ENCODE measurements around the gene HACE1. TPM values are rescaled to one million over a fixed set of nuclear protein-coding genes. Genes with fewer than 3 reads are reported as not detected.
"Not testable (repeated sequence)": the region's sequence is repeated elsewhere in the genome, so short reads cannot be mapped to it uniquely, and the experiment has no call there.

Gene HACE1
- total RNA-seq, 1 experiment from 2014 or later, result 17.4 TPM

GRCh38 chr6:104805335-104805734 lies 54.4 kb downstream of the HACE1 start:
- not testable (repeated sequence) for H3K27ac ChIP-seq; H3K36me3 ChIP-seq; H3K27me3 ChIP-seq (replicated peaks); H3K4me3 ChIP-seq; H3K4me1 ChIP-seq (replicated peaks); DNase-seq (ENCODE audit: low read depth in 1 of 2, low spot score in 2 of 2); H3K9me3 ChIP-seq (replicated peaks)

GRCh38 chr6:104799134-104799657 lies 60.5 kb downstream of the HACE1 start:
- Histone ChIP-seq H3K27me3 (replicated peaks) (no peaks in the 10 kb centered on the region), H3K4me3 (no peak overlapping the region), H3K4me1 (replicated peaks) (no peaks in the 10 kb centered on the region), H3K36me3 (peaks cover 6% of the 10 kb centered on the region), H3K9me3 (replicated peaks) (no peaks in the 10 kb centered on the region), H3K27ac (no peak overlapping the region)
- no peak for DNase-seq (ENCODE audit: low read depth in 1 of 2, low spot score in 2 of 2)

GRCh38 chr6:104796031-104796785 lies 63.5 kb downstream of the HACE1 start:
- no peak for DNase-seq (ENCODE audit: low read depth in 1 of 2, low spot score in 2 of 2)
- Histone ChIP-seq H3K4me3 (no peak overlapping the region), H3K27me3 (replicated peaks) (no peaks in the 10 kb centered on the region), H3K4me1 (replicated peaks) (no peaks in the 10 kb centered on the region), H3K9me3 (replicated peaks) (no peaks in the 10 kb centered on the region), H3K36me3 (peaks cover 6% of the 10 kb centered on the region), H3K27ac (no peak overlapping the region)

DNA sequence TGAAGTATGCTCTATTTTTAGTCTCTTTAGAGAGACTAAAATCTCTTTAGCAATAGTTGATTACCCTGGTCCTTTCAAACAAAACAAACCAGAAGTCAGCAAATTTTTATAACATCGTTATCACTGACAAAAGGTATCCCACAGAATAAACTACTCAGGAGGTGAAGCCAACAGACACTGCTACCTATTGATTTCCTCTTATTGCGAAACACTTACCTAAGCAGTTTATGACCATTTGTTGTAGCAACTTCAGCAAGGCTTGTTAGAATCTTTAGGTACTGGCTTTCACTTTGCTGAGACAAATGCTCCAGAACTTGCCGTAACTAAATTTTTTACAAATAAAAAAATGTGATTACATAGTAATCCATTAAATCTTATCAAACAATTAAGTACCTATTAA lies 64.4 kb downstream of the HACE1 start:
- H3K27ac ChIP-seq, result no peak overlapping the region

DNA sequence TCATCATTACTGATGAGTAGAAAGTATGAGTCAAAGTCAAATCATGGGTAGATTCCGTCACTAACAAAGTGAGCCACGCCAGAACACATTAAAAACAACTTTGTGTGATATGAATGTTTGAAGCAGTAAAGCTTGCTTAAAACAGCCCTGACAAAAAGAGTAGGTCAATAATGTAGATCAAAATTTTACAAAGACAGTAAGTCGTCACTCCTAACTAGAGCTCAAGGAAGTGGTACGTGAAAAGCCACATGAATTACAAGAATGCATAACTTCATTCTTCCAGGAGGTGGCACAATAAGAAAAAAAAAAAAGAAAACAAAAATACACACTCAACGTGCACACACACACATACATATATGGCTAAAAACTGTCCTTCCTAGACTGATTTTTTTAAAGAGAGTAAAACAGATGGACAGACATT lies 69.9 kb downstream of the HACE1 start:
- H3K9me3 ChIP-seq (replicated peaks), result no peaks in the 10 kb centered on the region
- no peaks in the 10 kb centered on the region for H3K27me3 ChIP-seq (replicated peaks)
- H3K4me3 ChIP-seq, result no peak overlapping the region
- peak overlapping the region; percentile 87 for H3K27ac ChIP-seq
- peak in 1 of 2 experiments; percentile 84 for DNase-seq (ENCODE audit: low read depth in 1 of 2, low spot score in 2 of 2)
- no peaks in the 10 kb centered on the region for H3K36me3 ChIP-seq
- H3K4me1 ChIP-seq (replicated peaks), result peaks cover 18% of the 10 kb centered on the region

More for the DNA sequence above, 64.4 kb downstream of the HACE1 start:
- Histone ChIP-seq H3K36me3 (peaks cover 6% of the 10 kb centered on the region), H3K4me1 (replicated peaks) (peaks cover 2% of the 10 kb centered on the region), H3K27me3 (replicated peaks) (no peaks in the 10 kb centered on the region), H3K9me3 (replicated peaks) (no peaks in the 10 kb centered on the region), H3K4me3 (no peak overlapping the region)
- no peak for DNase-seq (ENCODE audit: low read depth in 1 of 2, low spot score in 2 of 2)

DNA sequence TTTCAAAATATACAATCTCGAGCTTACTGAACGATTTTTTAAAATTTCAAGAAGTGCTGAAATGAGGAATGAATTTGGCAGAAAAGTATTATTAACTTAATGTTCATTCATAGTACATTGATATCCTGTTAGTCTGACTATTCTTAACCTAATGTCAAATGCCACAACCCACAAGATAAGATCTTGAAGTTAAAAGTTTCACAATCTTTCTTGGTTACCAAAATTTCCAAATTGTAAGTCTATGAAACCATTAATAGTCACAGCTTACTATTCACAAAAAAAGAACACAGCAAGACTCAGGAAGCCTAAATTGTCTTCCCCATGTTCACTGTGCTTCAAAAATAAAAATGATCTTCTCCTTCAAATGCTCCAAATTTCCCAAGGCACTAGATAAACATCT lies 71.3 kb downstream of the HACE1 start:
- Histone ChIP-seq H3K36me3 (no peaks in the 10 kb centered on the region), H3K4me1 (replicated peaks) (peaks cover 18% of the 10 kb centered on the region), H3K27ac (peak overlapping the region; percentile 87), H3K4me3 (no peak overlapping the region), H3K9me3 (replicated peaks) (no peaks in the 10 kb centered on the region), H3K27me3 (replicated peaks) (no peaks in the 10 kb centered on the region)
- DNase-seq (ENCODE audit: low read depth in 1 of 2, low spot score in 2 of 2), result no peak

- DNase-seq (ENCODE audit: low read depth in 1 of 2, low spot score in 2 of 2), result no peak
- Histone ChIP-seq H3K4me3 (no peak overlapping the region), H3K9me3 (replicated peaks) (no peaks in the 10 kb centered on the region), H3K4me1 (replicated peaks) (peaks cover 18% of the 10 kb centered on the region), H3K27ac (no peak overlapping the region), H3K36me3 (no peaks in the 10 kb centered on the region), H3K27me3 (replicated peaks) (no peaks in the 10 kb centered on the region)
These were observed 72.4 kb downstream of the HACE1 start for GRCh38 chr6:104787305-104787704.

GRCh38 chr6:104784884-104785283 lies 74.8 kb downstream of the HACE1 start:
- Histone ChIP-seq H3K27me3 (replicated peaks) (no peaks in the 10 kb centered on the region), H3K27ac (no peak overlapping the region), H3K9me3 (replicated peaks) (no peaks in the 10 kb centered on the region), H3K4me1 (replicated peaks) (peaks cover 16% of the 10 kb centered on the region), H3K4me3 (no peak overlapping the region), H3K36me3 (no peaks in the 10 kb centered on the region)
- peak in 1 of 2 experiments; percentile 20 for DNase-seq (ENCODE audit: low read depth in 1 of 2, low spot score in 2 of 2)

DNA sequence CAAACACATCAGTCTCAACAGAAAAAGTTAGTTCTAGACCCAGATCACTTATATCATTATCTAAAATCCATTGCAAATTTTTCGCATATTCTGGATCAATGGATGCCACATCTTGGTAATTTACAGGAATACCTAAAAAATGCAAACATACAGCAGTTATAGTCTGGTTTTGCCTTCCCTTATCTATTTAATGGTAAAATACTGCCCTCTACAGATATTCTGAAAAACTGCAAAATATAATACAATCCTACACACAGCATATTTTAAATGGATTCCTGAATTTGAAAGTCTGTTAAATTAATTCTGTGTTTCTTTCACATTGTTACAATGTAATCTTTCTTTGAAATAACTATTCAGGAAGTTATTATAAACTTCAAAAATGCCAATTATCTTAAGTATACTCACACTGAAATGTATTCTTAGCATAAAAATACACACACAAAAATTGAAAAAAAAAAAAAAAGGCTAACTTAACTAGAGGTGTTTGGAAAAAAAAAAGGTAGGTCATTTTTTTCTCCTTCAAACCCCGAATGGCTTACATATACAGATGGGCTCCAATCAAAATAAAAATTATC lies 88.4 kb downstream of the HACE1 start:
- Histone ChIP-seq H3K4me1 (replicated peaks) (no peaks in the 10 kb centered on the region), H3K36me3 (no peaks in the 10 kb centered on the region), H3K9me3 (replicated peaks) (no peaks in the 10 kb centered on the region), H3K4me3 (no peak overlapping the region), H3K27me3 (replicated peaks) (no peaks in the 10 kb centered on the region), H3K27ac (no peak overlapping the region)
- peak in 1 of 2 experiments; percentile 29 for DNase-seq (ENCODE audit: low read depth in 1 of 2, low spot score in 2 of 2)

DNA sequence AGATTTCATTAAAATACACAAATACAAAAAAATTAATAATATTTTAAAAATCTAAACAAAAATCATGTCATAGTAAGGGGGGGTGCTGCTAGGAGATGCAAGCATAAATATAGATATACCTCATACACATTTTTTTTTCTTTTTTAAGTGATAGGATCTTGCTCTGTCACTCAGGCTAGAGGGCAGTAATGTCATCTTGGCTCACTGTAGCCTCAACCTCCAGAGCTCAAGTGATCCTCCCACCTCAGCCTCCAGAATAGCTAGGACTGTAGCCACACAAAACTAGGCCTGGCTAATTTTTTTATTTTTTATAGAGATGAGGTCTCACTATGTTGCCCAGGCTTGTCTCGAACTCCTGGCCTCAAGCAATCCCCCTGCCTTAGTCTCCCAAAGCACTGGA lies 90.8 kb downstream of the HACE1 start:
- Histone ChIP-seq H3K4me1 (replicated peaks) (no peaks in the 10 kb centered on the region), H3K36me3 (no peaks in the 10 kb centered on the region), H3K4me3 (no peak overlapping the region), H3K27me3 (replicated peaks) (no peaks in the 10 kb centered on the region), H3K27ac (no peak overlapping the region), H3K9me3 (replicated peaks) (no peaks in the 10 kb centered on the region)
- DNase-seq (ENCODE audit: low read depth in 1 of 2, low spot score in 2 of 2), result no peak

DNA sequence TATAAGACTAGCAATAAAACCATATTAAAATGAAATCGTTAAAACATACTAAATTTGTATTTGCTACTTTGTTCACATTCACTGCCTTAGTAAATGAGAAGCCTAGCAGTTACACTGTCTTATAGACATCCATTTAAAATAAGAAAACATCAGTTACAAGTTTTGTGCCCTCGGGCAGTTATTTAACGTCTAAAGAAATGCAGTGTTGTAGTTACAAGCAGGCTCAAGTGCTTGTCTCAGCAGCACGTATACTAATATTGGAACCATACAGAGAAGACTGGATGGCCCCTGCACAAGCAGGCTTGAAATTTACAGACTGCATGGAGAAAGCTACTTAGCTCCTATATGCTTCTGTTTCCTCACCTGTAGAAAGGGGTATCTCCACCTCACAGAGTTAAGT lies 93.1 kb downstream of the HACE1 start:
- Histone ChIP-seq H3K4me1 (replicated peaks) (no peaks in the 10 kb centered on the region), H3K9me3 (replicated peaks) (no peaks in the 10 kb centered on the region), H3K4me3 (no peak overlapping the region), H3K36me3 (no peaks in the 10 kb centered on the region), H3K27me3 (replicated peaks) (no peaks in the 10 kb centered on the region), H3K27ac (no peak overlapping the region)
- no peak for DNase-seq (ENCODE audit: low read depth in 1 of 2, low spot score in 2 of 2)

GRCh38 chr6:104754788-104755409 lies 104.8 kb downstream of the HACE1 start:
- H3K36me3 ChIP-seq, result peaks cover 7% of the 10 kb centered on the region
- H3K27me3 ChIP-seq (replicated peaks), result no peaks in the 10 kb centered on the region
- H3K9me3 ChIP-seq (replicated peaks), result peaks cover 7% of the 10 kb centered on the region; the same call in 1 of the 2 replicates
- no peak overlapping the region for H3K4me3 ChIP-seq
- H3K4me1 ChIP-seq (replicated peaks), result no peaks in the 10 kb centered on the region
- no peak overlapping the region for H3K27ac ChIP-seq
- no peak for DNase-seq (ENCODE audit: low read depth in 1 of 2, low spot score in 2 of 2)

GRCh38 chr6:104753251-104753650 lies 106.5 kb downstream of the HACE1 start:
- peaks cover 7% of the 10 kb centered on the region; the same call in 1 of the 2 replicates for H3K9me3 ChIP-seq (replicated peaks)
- H3K27ac ChIP-seq, result no peak overlapping the region
- H3K36me3 ChIP-seq, result peaks cover 7% of the 10 kb centered on the region
- no peaks in the 10 kb centered on the region for H3K4me1 ChIP-seq (replicated peaks)
- no peaks in the 10 kb centered on the region for H3K27me3 ChIP-seq (replicated peaks)
- DNase-seq (ENCODE audit: low read depth in 1 of 2, low spot score in 2 of 2), result no peak
- no peak overlapping the region for H3K4me3 ChIP-seq

GRCh38 chr6:104750449-104750848 lies 109.3 kb downstream of the HACE1 start:
- Histone ChIP-seq H3K27me3 (replicated peaks) (no peaks in the 10 kb centered on the region), H3K36me3 (0 out of 2 replicates have a peak, but pooled peaks cover 3% of the 10 kb centered on the region), H3K9me3 (replicated peaks) (peaks cover 4% of the 10 kb centered on the region; the same call in 1 of the 2 replicates), H3K27ac (no peak overlapping the region), H3K4me3 (no peak overlapping the region), H3K4me1 (replicated peaks) (no peaks in the 10 kb centered on the region)
- no peak for DNase-seq (ENCODE audit: low read depth in 1 of 2, low spot score in 2 of 2)

All from SJSA1 (cell line).